HG02973 (cell line): ENCODE measurements around the gene FAM124A.

Experiments
- ATAC-seq: cut with Tn5 transposase; IDR thresholded peaks from one replicate; pipeline ENCODE4 v1.9.1; 2021; ENCODE audit warnings: moderate library complexity; ENCODE audit not compliant: unreplicated experiment

FAM124A gene

DNA sequence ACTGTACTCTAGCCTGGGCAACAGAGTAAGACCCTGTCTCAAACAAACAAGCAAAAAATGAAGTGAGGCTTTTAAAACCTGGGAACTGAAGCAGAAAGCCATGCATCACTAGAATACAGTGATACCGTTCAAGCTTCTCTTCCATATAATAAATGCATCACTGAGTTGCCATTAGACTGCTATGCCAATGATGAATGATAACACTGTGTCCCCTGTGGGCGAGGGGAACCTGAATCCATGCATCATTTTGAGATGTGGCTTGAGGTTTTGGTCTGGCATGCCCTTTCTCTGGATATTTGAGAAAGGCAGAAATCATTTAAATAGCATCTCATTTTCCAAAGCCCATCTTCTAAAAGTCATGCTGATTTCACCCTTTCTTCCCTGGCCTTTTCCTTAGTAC, 1.5 kb upstream of the FAM124A start:
- ATAC-seq = no peak

DNA sequence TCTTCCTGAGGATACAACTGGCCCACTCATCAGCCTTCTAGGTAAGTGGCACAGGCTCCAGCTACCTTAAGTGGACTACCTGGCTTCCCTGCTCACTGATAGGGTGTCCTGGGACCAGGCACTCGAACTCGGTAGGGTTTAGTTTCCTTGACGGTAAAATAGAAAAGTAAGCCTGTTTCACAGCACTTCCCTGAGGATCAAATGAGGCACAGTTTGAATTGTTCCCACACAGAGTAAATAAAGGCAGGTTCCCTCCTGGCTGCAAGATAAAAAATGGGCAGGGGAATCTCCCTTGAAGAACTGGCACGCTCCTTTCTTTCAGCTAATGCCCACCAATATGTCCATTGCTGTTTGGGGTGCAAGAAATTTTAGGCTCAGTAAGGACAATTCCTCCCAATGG, 1.1 kb upstream of the FAM124A start:
- no peak for ATAC-seq

GRCh38 chr13:51221674-51222036, 543 bp upstream of the FAM124A start:
- ATAC-seq = no peak

GRCh38 chr13:51222686-51223559, 725 bp downstream of the FAM124A start:
- no peak for ATAC-seq

DNA sequence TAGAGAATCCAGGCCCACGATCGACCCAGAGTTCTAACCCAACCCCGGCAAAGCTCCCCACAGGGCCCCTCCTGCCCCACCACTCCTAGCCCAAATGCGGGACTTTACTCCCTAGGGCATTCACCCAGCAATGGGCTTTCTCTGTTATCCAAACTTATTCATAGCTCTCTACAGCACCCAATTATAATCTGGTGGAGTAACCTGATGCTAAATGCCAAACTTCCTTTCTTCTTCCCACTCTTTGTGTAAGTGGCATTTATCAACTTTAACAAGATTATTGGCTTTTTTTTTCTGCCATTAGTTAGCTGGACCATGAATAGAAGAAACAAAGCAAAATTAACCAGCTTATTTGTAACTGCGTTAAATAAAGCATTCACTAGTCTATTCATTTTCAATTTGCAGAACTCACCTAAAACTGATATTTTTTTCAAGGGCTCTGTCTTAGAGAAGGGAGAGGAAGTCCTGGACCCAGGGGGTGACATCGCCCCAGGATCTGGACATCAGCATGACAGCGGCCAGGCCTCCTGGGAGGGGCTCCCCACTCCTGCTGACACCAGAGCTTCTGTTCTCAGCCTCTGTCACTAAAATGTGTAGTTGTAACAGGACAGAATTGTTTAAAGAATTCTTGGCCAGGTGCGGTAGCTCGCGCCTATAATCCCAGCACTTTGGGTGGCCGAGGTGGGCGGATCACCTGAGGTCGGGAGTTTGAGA, 1.5 kb downstream of the FAM124A start:
- ATAC-seq = no peak

DNA sequence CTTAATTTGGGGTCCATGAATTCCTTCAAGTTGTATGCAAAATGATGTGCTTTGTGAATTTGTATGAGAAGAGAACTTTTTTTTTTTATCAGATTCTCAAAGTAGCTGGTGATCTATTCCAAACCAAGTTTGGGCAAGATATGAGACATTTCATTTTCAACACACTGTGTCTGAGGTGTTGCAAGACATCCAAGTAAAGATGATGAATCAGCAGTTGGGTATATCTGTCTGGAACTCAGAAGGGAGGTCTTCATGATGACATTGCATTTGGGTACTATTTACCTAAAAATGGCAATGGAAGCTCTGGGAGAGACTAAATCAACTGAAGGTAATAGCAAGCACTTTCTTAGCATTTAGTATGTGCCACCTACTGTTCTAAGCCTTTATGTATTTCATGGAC, 2.8 kb downstream of the FAM124A start:
- ATAC-seq = no peak

DNA sequence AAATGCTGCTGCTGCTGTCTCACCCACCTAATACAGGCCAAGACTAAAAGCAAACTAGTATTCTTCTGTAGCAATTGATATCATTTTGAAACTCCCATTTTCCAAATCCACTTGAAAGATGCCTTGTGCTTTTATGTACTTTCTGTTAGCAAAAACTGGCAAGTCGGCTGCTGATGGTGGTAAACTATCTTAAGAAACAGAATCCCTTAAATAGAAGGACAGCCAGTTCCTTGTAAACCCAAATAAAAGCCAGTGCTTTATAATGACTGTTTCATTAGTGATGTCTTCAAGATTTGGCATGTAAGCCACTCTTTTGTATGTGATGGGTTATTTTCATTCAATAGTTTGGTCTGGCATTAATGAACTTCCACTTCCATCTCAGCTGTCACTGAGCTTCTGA, 5.2 kb downstream of the FAM124A start:
- no peak for ATAC-seq

- no peak for ATAC-seq
These were observed 7.0 kb downstream of the FAM124A start for GRCh38 chr13:51229101-51229719.

DNA sequence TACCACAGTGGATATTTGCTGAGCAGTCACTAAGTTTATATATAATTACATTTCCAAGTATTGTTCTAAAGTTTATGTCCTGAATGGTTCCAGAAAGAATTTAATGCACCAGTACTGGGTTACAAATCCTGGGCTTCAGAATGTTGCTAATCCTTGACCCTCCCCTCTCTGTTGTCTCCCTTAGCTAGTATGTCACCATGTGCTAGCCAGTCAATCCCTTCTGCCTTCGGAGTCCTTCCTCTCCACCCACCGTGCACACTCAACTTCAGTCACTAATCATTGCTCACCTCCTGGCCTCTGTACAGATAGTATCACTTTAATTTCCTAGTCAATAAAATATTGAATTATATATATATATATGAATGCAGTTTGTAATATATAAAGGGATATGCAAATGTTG, 7.5 kb downstream of the FAM124A start:
- ATAC-seq = no peak

DNA sequence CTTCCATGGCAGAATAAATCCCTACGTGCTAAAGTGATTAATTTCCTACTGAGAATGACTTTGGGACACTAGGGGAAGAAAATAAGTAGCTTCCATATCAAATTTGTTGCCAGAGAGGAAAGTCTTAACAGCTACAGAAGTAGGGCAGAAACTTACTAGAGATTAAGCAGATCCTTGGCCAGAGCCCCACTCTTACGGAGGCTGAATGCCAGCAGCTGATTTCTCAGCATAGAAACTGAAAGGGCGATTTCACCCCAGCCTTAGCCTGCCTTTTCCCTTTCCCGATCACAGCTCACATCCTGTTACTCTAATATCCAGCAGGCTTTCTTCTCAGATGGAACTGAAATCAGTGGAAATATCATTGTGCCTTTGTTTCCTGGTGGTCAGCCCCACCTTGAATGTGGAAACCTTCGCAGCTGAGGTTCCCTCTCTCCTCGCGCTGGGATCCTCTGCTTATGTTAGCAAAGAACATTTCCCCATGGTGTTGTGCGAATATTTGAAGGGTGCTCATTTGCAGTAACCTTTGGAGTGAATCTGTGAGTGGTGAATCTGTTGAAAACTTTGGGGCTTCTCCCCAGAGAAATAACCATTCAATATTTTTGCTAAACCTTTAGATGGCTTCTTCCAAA, 8.4 kb downstream of the FAM124A start:
- ATAC-seq = no peak

- no peak for ATAC-seq
These were observed 9.3 kb downstream of the FAM124A start for GRCh38 chr13:51231456-51231855.

DNA sequence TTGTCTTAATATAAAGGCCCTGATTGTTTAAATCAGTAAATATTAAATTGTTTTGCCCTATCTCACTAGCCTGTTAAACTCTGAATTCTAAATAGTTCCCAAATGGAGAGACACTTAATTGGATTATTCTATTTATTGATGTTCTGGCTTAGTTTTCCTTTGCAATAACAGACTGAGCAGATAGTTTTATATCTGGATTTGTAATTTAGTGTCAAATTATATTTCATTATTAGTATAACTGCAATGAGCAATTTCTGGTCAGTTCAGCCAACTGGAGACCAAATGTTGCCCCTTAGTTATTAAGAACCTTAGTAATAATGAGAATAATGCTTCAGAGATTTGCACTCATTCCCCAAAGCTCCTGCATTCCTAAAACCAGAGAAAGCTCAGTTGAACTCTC, 10.1 kb downstream of the FAM124A start:
- no peak for ATAC-seq

- ATAC-seq = no peak
These were observed 11.1 kb downstream of the FAM124A start for GRCh38 chr13:51233117-51233826.

- no peak for ATAC-seq
These were observed 12.5 kb downstream of the FAM124A start for GRCh38 chr13:51234676-51235075.

GRCh38 chr13:51235186-51235585, 13.0 kb downstream of the FAM124A start:
- ATAC-seq = no peak

GRCh38 chr13:51235756-51236490, 13.7 kb downstream of the FAM124A start:
- no peak for ATAC-seq

- no peak for ATAC-seq
These were observed 14.2 kb downstream of the FAM124A start for GRCh38 chr13:51236491-51236792.

DNA sequence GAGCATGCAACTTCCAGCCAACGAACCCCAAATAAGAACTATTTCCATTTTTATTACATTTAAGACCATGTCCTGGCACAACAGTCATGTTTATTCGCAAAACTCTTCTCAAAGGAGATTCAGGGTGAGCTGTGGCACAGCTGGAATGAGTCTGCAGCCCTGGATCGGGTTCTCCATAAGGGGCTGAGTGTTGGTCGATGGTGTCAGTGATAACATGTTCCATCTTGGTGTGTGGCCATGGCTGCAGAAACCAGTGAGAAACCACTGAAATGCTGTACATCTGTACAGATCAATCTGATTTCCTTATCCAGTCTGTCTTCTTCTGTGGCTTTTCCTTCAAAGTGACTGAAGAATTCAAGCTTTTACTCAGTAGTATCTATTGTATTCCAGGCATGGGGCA, 15.2 kb downstream of the FAM124A start:
- no peak for ATAC-seq

DNA sequence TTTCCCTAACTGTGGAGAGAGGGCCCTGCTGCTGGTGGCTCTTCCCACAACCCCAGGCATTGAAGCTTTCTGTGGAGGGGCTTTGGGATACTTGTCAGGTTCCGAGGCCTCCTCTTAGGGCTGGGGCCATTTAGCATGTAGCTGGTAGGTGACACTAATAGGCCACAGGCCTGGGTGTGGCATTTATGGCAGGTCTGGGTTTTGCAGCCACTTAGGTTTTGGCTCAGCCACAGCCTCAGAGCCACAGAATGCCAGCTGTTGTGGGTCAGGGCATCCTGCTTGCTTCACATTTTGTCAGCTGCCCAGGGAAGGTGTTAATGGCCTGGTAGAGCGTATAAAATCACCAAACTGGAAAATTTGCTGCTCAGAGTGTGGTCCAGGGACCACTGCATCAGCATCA, 15.7 kb downstream of the FAM124A start:
- ATAC-seq = no peak

DNA sequence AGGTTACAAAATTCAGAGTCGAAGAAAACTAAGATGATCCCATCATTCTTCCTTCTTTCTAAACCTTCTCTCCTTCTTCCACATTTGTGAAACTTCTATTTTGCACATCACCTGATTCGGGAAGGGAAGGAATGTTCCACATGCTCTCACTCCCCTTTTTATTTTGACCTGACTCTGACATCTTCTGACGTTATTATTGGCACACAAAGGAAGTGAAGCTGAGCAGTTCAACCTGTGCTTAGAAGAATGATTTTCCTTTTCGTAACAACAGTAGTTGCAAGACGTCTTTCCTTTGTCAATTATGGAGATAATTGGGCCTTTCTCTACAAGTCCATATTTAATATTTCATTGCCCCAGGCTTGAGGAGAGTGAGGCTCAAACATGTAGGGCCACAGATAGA, 18.0 kb downstream of the FAM124A start:
- ATAC-seq = no peak
